ENCODE data around the gene MCL1. TPM values are rescaled to one million over a fixed set of nuclear protein-coding genes. Genes with fewer than 3 reads are reported as not detected.

MCL1 gene
- total RNA-seq, 1 donor from 2014 or later, result 212 TPM

DNA sequence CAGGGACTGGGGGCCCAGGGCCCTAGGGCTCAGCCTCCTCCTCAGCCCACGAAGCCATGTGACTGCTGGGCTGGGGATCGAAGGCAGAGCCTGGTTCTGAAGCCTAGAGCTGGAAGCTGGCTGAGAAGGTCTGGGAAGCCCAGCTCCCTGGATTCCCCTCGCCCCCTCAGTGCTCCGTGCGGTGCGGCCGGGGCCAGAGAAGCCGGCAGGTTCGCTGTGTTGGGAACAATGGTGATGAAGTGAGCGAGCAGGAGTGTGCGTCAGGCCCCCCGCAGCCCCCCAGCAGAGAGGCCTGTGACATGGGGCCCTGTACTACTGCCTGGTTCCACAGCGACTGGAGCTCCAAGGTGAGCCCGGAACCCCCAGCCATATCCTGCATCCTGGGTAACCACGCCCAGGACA lies 21.1 kb downstream of the MCL1 start:
- Mint-ChIP-seq H3K27ac (no peak overlapping the region), H3K4me3 (ENCODE audit: low read depth) (no peak overlapping the region), H3K27me3 (no peaks in the 10 kb centered on the region), H3K36me3 (ENCODE audit: insufficient read depth) (no peaks in the 10 kb centered on the region), H3K9me3 (ENCODE audit: low read depth) (no peaks in the 10 kb centered on the region), H3K4me1 (ENCODE audit: low read depth) (peaks cover 39% of the 10 kb centered on the region)
- TF ChIP-seq, protein P1, sequence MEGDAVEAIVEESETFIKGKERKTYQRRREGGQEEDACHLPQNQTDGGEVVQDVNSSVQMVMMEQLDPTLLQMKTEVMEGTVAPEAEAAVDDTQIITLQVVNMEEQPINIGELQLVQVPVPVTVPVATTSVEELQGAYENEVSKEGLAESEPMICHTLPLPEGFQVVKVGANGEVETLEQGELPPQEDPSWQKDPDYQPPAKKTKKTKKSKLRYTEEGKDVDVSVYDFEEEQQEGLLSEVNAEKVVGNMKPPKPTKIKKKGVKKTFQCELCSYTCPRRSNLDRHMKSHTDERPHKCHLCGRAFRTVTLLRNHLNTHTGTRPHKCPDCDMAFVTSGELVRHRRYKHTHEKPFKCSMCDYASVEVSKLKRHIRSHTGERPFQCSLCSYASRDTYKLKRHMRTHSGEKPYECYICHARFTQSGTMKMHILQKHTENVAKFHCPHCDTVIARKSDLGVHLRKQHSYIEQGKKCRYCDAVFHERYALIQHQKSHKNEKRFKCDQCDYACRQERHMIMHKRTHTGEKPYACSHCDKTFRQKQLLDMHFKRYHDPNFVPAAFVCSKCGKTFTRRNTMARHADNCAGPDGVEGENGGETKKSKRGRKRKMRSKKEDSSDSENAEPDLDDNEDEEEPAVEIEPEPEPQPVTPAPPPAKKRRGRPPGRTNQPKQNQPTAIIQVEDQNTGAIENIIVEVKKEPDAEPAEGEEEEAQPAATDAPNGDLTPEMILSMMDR (IDR thresholded peaks at IDR 0.05; ENCODE audit: unreplicated experiment), result no peak
- DNase-seq (ENCODE audit: low spot score, unreplicated experiment), result no peak

DNA sequence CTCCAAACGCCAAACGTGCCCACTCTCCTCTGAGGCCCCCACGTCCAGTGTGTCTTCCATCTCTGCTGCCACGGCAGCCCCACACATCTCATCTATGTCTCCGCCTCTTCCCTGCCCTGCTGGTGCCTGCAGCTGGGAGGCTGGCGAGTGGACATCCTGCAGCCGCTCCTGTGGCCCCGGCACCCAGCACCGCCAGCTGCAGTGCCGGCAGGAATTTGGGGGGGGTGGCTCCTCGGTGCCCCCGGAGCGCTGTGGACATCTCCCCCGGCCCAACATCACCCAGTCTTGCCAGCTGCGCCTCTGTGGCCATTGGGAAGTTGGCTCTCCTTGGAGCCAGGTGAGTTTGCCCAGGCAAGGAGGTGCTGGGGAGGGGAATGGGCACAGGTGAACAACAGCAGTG lies 21.6 kb downstream of the MCL1 start:
- Mint-ChIP-seq H3K27me3 (no peaks in the 10 kb centered on the region), H3K9me3 (ENCODE audit: low read depth) (no peaks in the 10 kb centered on the region), H3K4me1 (ENCODE audit: low read depth) (peaks cover 34% of the 10 kb centered on the region), H3K27ac (no peak overlapping the region), H3K4me3 (ENCODE audit: low read depth) (no peak overlapping the region), H3K36me3 (ENCODE audit: insufficient read depth) (no peaks in the 10 kb centered on the region)
- TF ChIP-seq, protein P1 (IDR thresholded peaks at IDR 0.05; ENCODE audit: unreplicated experiment), result no peak
- no peak for DNase-seq (ENCODE audit: low spot score, unreplicated experiment)

DNA sequence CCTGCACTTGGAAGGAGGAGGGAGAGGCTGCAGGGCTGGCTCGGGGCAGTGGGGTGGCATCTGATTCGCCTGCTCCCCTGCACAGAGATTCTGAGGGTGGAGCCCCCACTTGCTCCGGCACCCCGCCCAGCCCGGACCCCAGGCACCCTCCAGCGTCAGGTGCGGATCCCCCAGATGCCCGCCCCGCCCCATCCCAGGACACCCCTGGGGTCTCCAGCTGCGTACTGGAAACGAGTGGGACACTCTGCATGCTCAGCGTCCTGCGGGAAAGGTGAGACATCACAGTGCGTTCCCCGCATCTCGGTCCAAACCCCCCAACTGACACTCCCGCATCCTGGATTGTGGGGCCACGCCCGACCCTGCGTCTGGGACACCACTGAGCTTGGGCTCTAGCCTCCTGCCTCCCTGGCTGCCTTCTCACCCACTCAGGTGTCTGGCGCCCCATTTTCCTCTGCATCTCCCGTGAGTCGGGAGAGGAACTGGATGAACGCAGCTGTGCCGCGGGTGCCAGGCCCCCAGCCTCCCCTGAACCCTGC lies 22.3 kb downstream of the MCL1 start:
- H3K27me3 Mint-ChIP-seq, result no peaks in the 10 kb centered on the region
- no peak overlapping the region for H3K4me3 Mint-ChIP-seq (ENCODE audit: low read depth)
- H3K27ac Mint-ChIP-seq, result no peak overlapping the region
- TF ChIP-seq, protein P1 (IDR thresholded peaks at IDR 0.05; ENCODE audit: unreplicated experiment), result no peak
- DNase-seq (ENCODE audit: low spot score, unreplicated experiment), result no peak
- H3K36me3 Mint-ChIP-seq (ENCODE audit: insufficient read depth), result no peaks in the 10 kb centered on the region
- peaks cover 28% of the 10 kb centered on the region for H3K4me1 Mint-ChIP-seq (ENCODE audit: low read depth)
- no peaks in the 10 kb centered on the region for H3K9me3 Mint-ChIP-seq (ENCODE audit: low read depth)

DNA sequence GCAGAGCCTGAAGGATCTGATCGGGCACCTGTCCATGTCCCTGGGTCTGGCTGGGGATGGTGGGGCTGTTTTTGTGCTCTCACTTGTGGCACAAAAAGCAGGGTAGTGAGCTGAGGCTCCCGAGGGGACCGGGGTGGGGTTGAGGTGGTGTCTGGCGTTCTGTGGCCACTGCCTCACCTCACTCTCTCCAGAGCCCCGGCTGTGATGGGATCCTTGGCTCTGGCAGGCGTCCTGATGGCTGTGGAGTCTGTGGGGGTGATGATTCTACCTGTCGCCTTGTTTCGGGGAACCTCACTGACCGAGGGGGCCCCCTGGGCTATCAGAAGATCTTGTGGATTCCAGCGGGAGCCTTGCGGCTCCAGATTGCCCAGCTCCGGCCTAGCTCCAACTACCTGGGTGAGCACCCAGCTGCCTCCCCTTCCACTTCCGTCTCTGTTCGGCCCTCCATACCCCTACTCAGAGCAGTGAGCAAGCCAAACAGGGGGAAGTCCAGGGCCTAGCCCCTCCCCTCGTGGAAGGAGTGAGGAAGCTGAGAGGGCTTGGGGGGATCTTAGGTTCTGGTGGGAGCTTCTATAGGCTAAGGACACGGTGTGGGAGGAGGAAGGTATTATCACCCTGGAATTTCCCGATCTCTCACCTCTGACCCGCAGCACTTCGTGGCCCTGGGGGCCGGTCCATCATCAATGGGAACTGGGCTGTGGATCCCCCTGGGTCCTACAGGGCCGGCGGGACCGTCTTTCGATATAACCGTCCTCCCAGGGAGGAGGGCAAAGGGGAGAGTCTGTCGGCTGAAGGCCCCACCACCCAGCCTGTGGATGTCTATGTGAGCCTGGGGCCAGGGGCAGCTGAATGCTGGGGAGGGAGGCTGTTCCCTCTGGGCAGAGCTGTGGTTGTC lies 23.2 kb downstream of the MCL1 start:
- no peak overlapping the region for H3K4me3 Mint-ChIP-seq (ENCODE audit: low read depth)
- peaks cover 5% of the 10 kb centered on the region for H3K27me3 Mint-ChIP-seq
- no peak for DNase-seq (ENCODE audit: low spot score, unreplicated experiment)
- H3K27ac Mint-ChIP-seq, result no peak overlapping the region
- H3K4me1 Mint-ChIP-seq (ENCODE audit: low read depth), result peaks cover 24% of the 10 kb centered on the region
- H3K36me3 Mint-ChIP-seq (ENCODE audit: insufficient read depth), result no peaks in the 10 kb centered on the region
- TF ChIP-seq, protein P1 (IDR thresholded peaks at IDR 0.05; ENCODE audit: unreplicated experiment), result no peak
- H3K9me3 Mint-ChIP-seq (ENCODE audit: low read depth), result no peaks in the 10 kb centered on the region

DNA sequence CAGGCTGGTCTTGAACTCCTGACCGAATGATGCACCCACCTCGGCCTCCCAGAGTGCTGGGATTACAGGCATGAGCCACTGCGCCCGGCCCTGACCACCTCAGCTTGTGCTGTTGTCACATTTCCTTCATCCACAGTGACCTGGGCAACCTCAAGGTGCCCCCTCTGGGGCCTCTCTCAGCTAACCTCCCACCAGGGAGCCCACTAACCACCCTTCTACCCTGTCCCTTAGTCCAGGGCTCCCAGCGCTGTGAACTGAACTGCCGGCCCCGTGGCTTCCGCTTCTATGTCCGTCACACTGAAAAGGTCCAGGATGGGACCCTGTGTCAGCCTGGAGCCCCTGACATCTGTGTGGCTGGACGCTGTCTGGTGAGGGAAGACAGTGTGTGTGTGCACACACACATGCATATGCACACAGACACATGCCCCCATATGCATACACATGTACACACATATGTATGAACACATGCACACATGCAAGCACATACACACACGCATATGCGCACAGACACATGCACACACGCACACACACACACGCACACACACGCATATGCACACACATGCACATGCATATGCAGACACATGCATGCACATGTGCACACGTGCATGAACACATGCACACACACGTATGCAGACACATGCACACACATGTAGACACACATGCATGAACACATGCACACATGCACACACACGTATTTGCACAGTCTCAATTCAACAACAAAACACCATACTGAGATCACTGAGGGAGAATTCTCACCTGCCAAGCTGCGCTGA lies 24.0 kb downstream of the MCL1 start:
- Mint-ChIP-seq H3K27me3 (peaks cover 8% of the 10 kb centered on the region), H3K27ac (no peak overlapping the region), H3K36me3 (ENCODE audit: insufficient read depth) (no peaks in the 10 kb centered on the region), H3K9me3 (ENCODE audit: low read depth) (no peaks in the 10 kb centered on the region), H3K4me3 (ENCODE audit: low read depth) (no peak overlapping the region), H3K4me1 (ENCODE audit: low read depth) (peaks cover 18% of the 10 kb centered on the region)
- TF ChIP-seq, protein P1 (IDR thresholded peaks at IDR 0.05; ENCODE audit: unreplicated experiment), result no peak
- DNase-seq (ENCODE audit: low spot score, unreplicated experiment), result no peak

All from progenitor cell of endocrine pancreas (in vitro differentiated cells).